Measurements from ENCODE around the gene PAM16.
A peak's percentile ranks its signal among the peaks of the same experiment; 100 is the strongest.

The PAM16 gene

GRCh38 chr16:4307215-4308037, 43.7 kb downstream of the PAM16 start (continued):
- TF ChIP-seq ZNF610 (tag by site-specific recombination; IDR thresholded peaks at IDR 0.05; ENCODE audit: borderline replicate concordance) (0 out of 2 replicates have a peak, but pooled peaks have one; percentile 29), ZNF2 (tag by site-specific recombination; IDR thresholded peaks at IDR 0.05) (no peak), ZSCAN5A (tag by site-specific recombination; IDR thresholded peaks at IDR 0.05) (no peak), ZNF830 (tag by site-specific recombination; IDR thresholded peaks at IDR 0.05; ENCODE audit: low read depth) (no peak), MYNN (tag by site-specific recombination; IDR thresholded peaks at IDR 0.05; ENCODE audit: borderline replicate concordance) (no peak), ZNF792 (tag by site-specific recombination; IDR thresholded peaks at IDR 0.05) (no peak), ZNF394 (tag by site-specific recombination; IDR thresholded peaks at IDR 0.05; ENCODE audit: borderline replicate concordance) (0 out of 2 replicates have a peak, but pooled peaks have one; percentile 29), BCL11A (tag by site-specific recombination; IDR thresholded peaks at IDR 0.05; ENCODE audit: low read depth) (no peak), ELK4 (IDR thresholded peaks at IDR 0.05; ENCODE audit: borderline replicate concordance, low read depth, low read length) (no peak), PBX3 (CRISPR knock-in tag; IDR thresholded peaks at IDR 0.05) (no peak), ZNF311 (tag by site-specific recombination; IDR thresholded peaks at IDR 0.05; ENCODE audit: borderline replicate concordance) (no peak), YY1 (tag by site-specific recombination; IDR thresholded peaks at IDR 0.05) (no peak), ZNF529 (tag by site-specific recombination; IDR thresholded peaks at IDR 0.05; ENCODE audit: insufficient replicate concordance) (no peak), ATF2 (tag by site-specific recombination; IDR thresholded peaks at IDR 0.05; ENCODE audit: low read depth) (no peak), GLI4 (tag by site-specific recombination; IDR thresholded peaks at IDR 0.05) (no peak), ZNF624 (tag by site-specific recombination; IDR thresholded peaks at IDR 0.05) (no peak), ZNF596 (tag by site-specific recombination; IDR thresholded peaks at IDR 0.05) (no peak), ZNF148 (tag by site-specific recombination; IDR thresholded peaks at IDR 0.05; ENCODE audit: borderline replicate concordance) (no peak), ZNF280D (tag by site-specific recombination; IDR thresholded peaks at IDR 0.05) (no peak), TCF7L2 (IDR thresholded peaks at IDR 0.05; ENCODE audit: borderline replicate concordance, low read depth, low read length) (no peak), ZNF555 (tag by site-specific recombination; conservative IDR thresholded peaks at IDR 0.05) (no peak), ZNF707 (tag by site-specific recombination; IDR thresholded peaks at IDR 0.05) (no peak), ZBTB7A (tag by site-specific recombination; IDR thresholded peaks at IDR 0.05; ENCODE audit: low read depth) (no peak), ZNF221 (tag by site-specific recombination; IDR thresholded peaks at IDR 0.05; ENCODE audit: borderline replicate concordance) (no peak), ZNF560 (tag by site-specific recombination; IDR thresholded peaks at IDR 0.05; ENCODE audit: borderline replicate concordance) (no peak), ZNF114 (tag by site-specific recombination; IDR thresholded peaks at IDR 0.05) (no peak), YY2 (tag by site-specific recombination; IDR thresholded peaks at IDR 0.05) (no peak), ZNF174 (tag by site-specific recombination; IDR thresholded peaks at IDR 0.05) (no peak), ZNF585B (tag by site-specific recombination; IDR thresholded peaks at IDR 0.05) (no peak)
